SK-N-SH (cell line): ENCODE results near the gene UBAC2. TPM values are rescaled to one million over a fixed set of nuclear protein-coding genes. Genes with fewer than 3 reads are reported as not detected.

Experiments
- CTCF ChIA-PET: fragments of 300-600, 350-600 bp; formaldehyde crosslinking; extraction: SDS; loops from one replicate; lab custom pipeline; 2021; lab: Yijun Ruan, JAX
- POLR2A ChIA-PET: fragments of 350-600 bp; sonication (Branson Sonifier 250); formaldehyde crosslinking; extraction: SDS; loops from one replicate; lab custom pipeline; 2020; ENCODE audit warnings: antibody characterized with exemption, inconsistent platforms; lab: Yijun Ruan, JAX
- DNase-seq: peaks from one replicate; pipeline ENCODE4 v3.0.0; 2012
- H2AFZ ChIP-seq: fragments of 200-600 bp; sonication (generic); 2 replicates; pipeline ENCODE4 v1.8.1; 2016; ENCODE audit warnings: antibody characterized with exemption, mild to moderate bottlenecking, low read depth
- H3F3A ChIP-seq: fragments of 200-600 bp; sonication (generic); replicated peaks from 2 replicates; pipeline ENCODE3; 2016; ENCODE audit warnings: antibody characterized with exemption, mild to moderate bottlenecking; ENCODE audit not compliant: insufficient read depth
- H3K27ac ChIP-seq, 2 experiments: fragments of 200-500 bp in 1 of 2; fragments of 200-600 bp in 1 of 2; sonication (Bioruptor generic) in 1 of 2; sonication (generic), shearing (Covaris generic) in 1 of 2; 2 replicates each; pipeline versions ENCODE4 v1.5.1 to v1.6.1; 2014 to 2016; ENCODE audit warnings: low read depth in 2 of 2, inconsistent platforms in 1 of 2, low read length in 1 of 2, mild to moderate bottlenecking in 1 of 2, mixed read lengths in 1 of 2
- H3K27me3 ChIP-seq: fragments of 200-600 bp; sonication (generic), shearing (Covaris generic); 2 replicates; pipeline ENCODE4 v1.6.1; 2016; ENCODE audit warnings: mixed run types; ENCODE audit not compliant: insufficient read depth
- H3K36me3 ChIP-seq, 2 experiments: fragments of 200-500 bp in 1 of 2; fragments of 200-600 bp in 1 of 2; sonication (Bioruptor generic) in 1 of 2; sonication (generic) in 1 of 2; replicated peaks in 1 of 2; 2 replicates each; pipeline versions ENCODE3 to v1.5.1; 2014 to 2016; ENCODE audit warnings: low read length in 1 of 2, mild to moderate bottlenecking in 1 of 2; ENCODE audit not compliant: insufficient read depth in 2 of 2, control insufficient read depth in 1 of 2
- H3K4me1 ChIP-seq, 2 experiments: fragments of 200-500 bp in 1 of 2; fragments of 200-600 bp in 1 of 2; sonication (Bioruptor generic) in 1 of 2; sonication (generic), shearing (Covaris generic) in 1 of 2; 2 replicates each; pipeline versions ENCODE4 v1.5.1 to v1.6.1; 2014 to 2016; ENCODE audit warnings: low read depth in 1 of 2, low read length in 1 of 2, mixed run types in 1 of 2; ENCODE audit not compliant: insufficient read depth in 2 of 2, control insufficient read depth in 1 of 2
- H3K4me2 ChIP-seq: fragments of 200-600 bp; sonication (generic), shearing (Covaris generic); 2 replicates; pipeline ENCODE4 v1.6.1; 2017; ENCODE audit warnings: mixed run types
- H3K4me3 ChIP-seq, 2 experiments: fragments of 200-500 bp in 1 of 2; fragments of 200-600 bp in 1 of 2; sonication (Bioruptor generic) in 1 of 2; sonication (generic), shearing (Covaris generic) in 1 of 2; 2 replicates each; pipeline versions ENCODE4 v1.5.1 to v1.8.1; 2014 to 2016; ENCODE audit warnings: low read depth in 2 of 2, inconsistent platforms in 1 of 2, low read length in 1 of 2, mild to moderate bottlenecking in 1 of 2, mixed read lengths in 1 of 2, moderate library complexity in 1 of 2
- H3K79me2 ChIP-seq: fragments of 200-600 bp; sonication (generic); 2 replicates; pipeline ENCODE4 v1.8.1; 2017; ENCODE audit warnings: mild to moderate bottlenecking; ENCODE audit not compliant: insufficient read depth
- H3K9ac ChIP-seq: fragments of 200-600 bp; sonication (generic); 2 replicates; pipeline ENCODE4 v1.6.1; 2017; ENCODE audit warnings: mixed run types
- H3K9me2 ChIP-seq: fragments of 200-600 bp; sonication (generic); 2 replicates; pipeline ENCODE4 v1.6.1; 2017; ENCODE audit warnings: mixed run types
- H3K9me3 ChIP-seq: fragments of 200-600 bp; sonication (generic); 2 replicates; pipeline ENCODE4 v1.6.1; 2017; ENCODE audit warnings: mixed run types, mild to moderate bottlenecking, moderate library complexity
- H4K20me1 ChIP-seq: fragments of 200-600 bp; sonication (generic); 2 replicates; pipeline ENCODE4 v1.6.1; 2017; ENCODE audit warnings: mild to moderate bottlenecking, mixed run types; ENCODE audit not compliant: insufficient read depth
- CTCF ChIP-seq: fragments of 200-600 bp; sonication (generic); IDR thresholded peaks from 2 replicates; pipeline ENCODE4 v1.6.1; 2017; ENCODE audit warnings: antibody characterized with exemption, mild to moderate bottlenecking, moderate library complexity
- ELF1 ChIP-seq: IDR thresholded peaks from 2 replicates; pipeline ENCODE4 v1.4.0; 2012
- IRF3 ChIP-seq: fragments of 150-350 bp; IDR thresholded peaks from 2 replicates; pipeline ENCODE4 v1.6.1; 2016; ENCODE audit warnings: mild to moderate bottlenecking, low read depth, low read length
- MAX ChIP-seq: IDR thresholded peaks from 2 replicates; pipeline ENCODE4 v1.4.0; 2012; ENCODE audit warnings: low read depth
- MEF2A ChIP-seq: IDR thresholded peaks from 2 replicates; pipeline ENCODE4 v1.4.0; 2012; ENCODE audit warnings: low read depth, borderline replicate concordance
- NFIC ChIP-seq: IDR thresholded peaks from 2 replicates; pipeline ENCODE4 v1.4.0; 2012; ENCODE audit warnings: borderline replicate concordance
- PBX3 ChIP-seq: IDR thresholded peaks from 2 replicates; pipeline ENCODE4; 2012
- POLR2AphosphoS5 ChIP-seq: IDR thresholded peaks from 2 replicates; pipeline ENCODE4 v1.6.1; 2012; ENCODE audit warnings: low read depth, low read length
- RCOR1 ChIP-seq: fragments of 150-350 bp; IDR thresholded peaks from 2 replicates; pipeline ENCODE4 v1.6.1; 2017; ENCODE audit warnings: antibody characterized with exemption, low read length
- REST ChIP-seq: IDR thresholded peaks from 2 replicates; pipeline ENCODE4 v1.6.1; 2012; ENCODE audit warnings: mild to moderate bottlenecking, low read depth, low read length, moderate library complexity
- RXRA ChIP-seq: IDR thresholded peaks from 2 replicates; pipeline ENCODE4 v1.4.0; 2012; ENCODE audit warnings: low read depth, mild to moderate bottlenecking, borderline replicate concordance
- SMC3 ChIP-seq: IDR thresholded peaks from 2 replicates; pipeline ENCODE4 v1.6.1; 2012; ENCODE audit warnings: low read depth, low read length, improper control_type of control experiment
- YY1 ChIP-seq: IDR thresholded peaks from 2 replicates; pipeline ENCODE4 v1.4.0; 2012; ENCODE audit warnings: low read depth, mild to moderate bottlenecking
- WGBS: methylation state at CpG from one replicate; pipeline ENCODE4 v1.1.6; 2017; ENCODE audit warnings: low lambda C conversion rate; 5-methylcytosine and 5-hydroxymethylcytosine counted together
- polyA plus RNA-seq, 3 experiments: library from polyadenylated mRNA; depleted of rRNA; stranded (reverse); fragments of >200 nt; gene quantifications; 2 replicates each; pipeline ENCODE4 v1.2.3, GENCODE V29; 2012

Gene UBAC2
- polyA plus RNA-seq, 1 of the 3 experiments (the other 2 are of a cell fraction), result 79.0 TPM

GRCh38 chr13:99376924-99377323, 176.3 kb downstream of the UBAC2 start (continued):
- TF ChIP-seq POLR2AphosphoS5 (no peak), MEF2A (no peak), ELF1 (no peak), RXRA (no peak), PBX3 (no peak)

GRCh38 chr13:99377641-99378040, 177.0 kb downstream of the UBAC2 start:
- TF ChIP-seq NFIC (no peak), RCOR1 (no peak), YY1 (no peak)
- POLR2A ChIA-PET, result no interaction called here
- Histone ChIP-seq H3K79me2 (no peaks in the 10 kb centered on the region), H3K9me2 (no peaks in the 10 kb centered on the region), H3K9me3 (no peaks in the 10 kb centered on the region), H3K36me3 (peaks cover 9 to 20% of the 10 kb centered on the region in 2 experiments), H3K4me3 (no peak overlapping the region), H3K4me1 (no peaks in the 10 kb centered on the region; a peak in 1 of 4 replicates), H3F3A (no peaks in the 10 kb centered on the region), H3K27ac (no peak overlapping the region), H2AFZ (no peak overlapping the region), H3K4me2 (no peak overlapping the region), H3K27me3 (no peaks in the 10 kb centered on the region), H4K20me1 (no peaks in the 10 kb centered on the region), H3K9ac (no peak overlapping the region)
- DNase-seq, result no peak
- CTCF ChIA-PET, result interaction anchor here (1.4 kb wide), 1 partner anchor 17 kb away, joined by 3 read pairs; no protein-coding TSS in a partner anchor
- WGBS, result 99% methylated on average over 8 of the region's 8 CpGs

GRCh38 chr13:99378985-99379733, 178.5 kb downstream of the UBAC2 start:
- H3K9me2 ChIP-seq, result no peaks in the 10 kb centered on the region
- no peaks in the 10 kb centered on the region for H3F3A ChIP-seq
- POLR2A ChIA-PET, result no interaction called here
- DNase-seq, result no peak
- 95% methylated on average over 3 of the region's 3 CpGs for WGBS
- H3K9ac ChIP-seq, result no peak overlapping the region
- H3K4me2 ChIP-seq, result no peak overlapping the region
- no peaks in the 10 kb centered on the region for H4K20me1 ChIP-seq
- no peaks in the 10 kb centered on the region for H3K79me2 ChIP-seq
- H3K27me3 ChIP-seq, result no peaks in the 10 kb centered on the region
- peaks cover 0 to 5% of the 10 kb centered on the region in 2 experiments; a peak in 1 of 4 replicates for H3K4me1 ChIP-seq
- CTCF ChIA-PET, result interaction anchor here (1.1 to 1.4 kb wide), 3 partner anchors 9 to 57 kb away, joined by 3 to 4 read pairs (median 3); no protein-coding TSS in a partner anchor
- H3K4me3 ChIP-seq, result no peak overlapping the region
- H3K36me3 ChIP-seq, result peaks cover 9 to 20% of the 10 kb centered on the region in 2 experiments
- no peak overlapping the region for H2AFZ ChIP-seq
- TF ChIP-seq ELF1, result no peak
- TF ChIP-seq IRF3, result no peak
- no peak for TF ChIP-seq POLR2AphosphoS5
- no peak for TF ChIP-seq CTCF
- TF ChIP-seq SMC3, result no peak
- TF ChIP-seq YY1, result no peak
- TF ChIP-seq MEF2A, result no peak
- no peak for TF ChIP-seq MAX
- TF ChIP-seq RCOR1, result no peak
- no peak for TF ChIP-seq REST
- no peak overlapping the region for H3K27ac ChIP-seq
- no peaks in the 10 kb centered on the region for H3K9me3 ChIP-seq
